Measurements from ENCODE around the gene ZBTB47. TPM values are rescaled to one million over a fixed set of nuclear protein-coding genes. Genes with fewer than 3 reads are reported as not detected.

ZBTB47 gene
- total and polyA plus RNA-seq, 2 experiments from 2014 or later, result 0.48 to 2.8 TPM

DNA sequence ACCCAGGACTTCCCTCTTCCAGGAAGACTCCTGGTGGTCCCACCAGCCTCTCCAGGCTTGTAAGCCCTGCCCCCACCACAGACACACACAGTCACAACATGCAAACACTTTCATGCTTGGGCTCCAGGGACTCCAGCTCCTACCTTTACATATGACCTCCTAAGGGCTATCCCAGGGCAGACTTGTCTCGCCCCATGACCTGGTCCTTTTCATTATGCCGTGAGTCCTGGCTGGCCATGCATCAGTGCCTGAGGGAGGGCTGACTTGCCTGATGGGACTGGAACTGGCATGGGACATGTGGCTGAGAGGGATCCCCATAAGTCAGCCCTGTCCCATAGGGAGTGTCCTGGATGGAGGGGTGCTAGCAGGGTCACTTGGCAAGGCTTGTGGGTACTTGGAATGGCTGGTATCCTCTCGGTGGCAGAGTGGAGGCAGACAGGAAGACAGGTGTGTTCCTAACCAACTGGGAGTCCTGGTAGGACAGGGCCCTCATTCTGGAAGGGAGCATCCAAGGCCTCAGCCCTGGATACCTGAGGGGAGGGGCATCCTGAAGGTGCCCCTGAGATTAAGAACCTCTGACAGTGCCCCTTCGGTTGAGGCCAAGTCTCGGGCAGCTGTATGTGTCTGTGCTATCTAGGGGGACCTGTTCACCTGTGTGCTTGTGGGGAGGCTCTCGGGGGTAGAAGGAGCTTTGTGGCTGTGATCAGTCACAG, 49.6 kb downstream of the ZBTB47 start:
- Mint-ChIP-seq H3K9me3 (no peaks in the 10 kb centered on the region), H3K27ac (no peak overlapping the region), H3K4me1 (peaks cover 8% of the 10 kb centered on the region), H3K27me3 (ENCODE audit: insufficient read depth, low read depth, poor library complexity) (peaks cover 11% of the 10 kb centered on the region), H3K4me3 (no peak overlapping the region), H3K36me3 (ENCODE audit: low read depth) (no peaks in the 10 kb centered on the region)
- H2AFZ ChIP-seq, result no peak overlapping the region
- no peaks in the 10 kb centered on the region for H3K36me3 ChIP-seq (ENCODE audit: insufficient read depth)
- DNase-seq (ENCODE audit: low spot score) (no peak), ATAC-seq (no peak)
- H3K27ac ChIP-seq (ENCODE audit: low read depth), result no peak overlapping the region
- TF ChIP-seq ZNF331 (CRISPR knock-in tag; IDR thresholded peaks at IDR 0.05; ENCODE audit: low read depth), result no peak
- no peak for TF ChIP-seq EZH2phosphoT487 (IDR thresholded peaks at IDR 0.05; ENCODE audit: unreplicated experiment)
- TF ChIP-seq, protein P1, sequence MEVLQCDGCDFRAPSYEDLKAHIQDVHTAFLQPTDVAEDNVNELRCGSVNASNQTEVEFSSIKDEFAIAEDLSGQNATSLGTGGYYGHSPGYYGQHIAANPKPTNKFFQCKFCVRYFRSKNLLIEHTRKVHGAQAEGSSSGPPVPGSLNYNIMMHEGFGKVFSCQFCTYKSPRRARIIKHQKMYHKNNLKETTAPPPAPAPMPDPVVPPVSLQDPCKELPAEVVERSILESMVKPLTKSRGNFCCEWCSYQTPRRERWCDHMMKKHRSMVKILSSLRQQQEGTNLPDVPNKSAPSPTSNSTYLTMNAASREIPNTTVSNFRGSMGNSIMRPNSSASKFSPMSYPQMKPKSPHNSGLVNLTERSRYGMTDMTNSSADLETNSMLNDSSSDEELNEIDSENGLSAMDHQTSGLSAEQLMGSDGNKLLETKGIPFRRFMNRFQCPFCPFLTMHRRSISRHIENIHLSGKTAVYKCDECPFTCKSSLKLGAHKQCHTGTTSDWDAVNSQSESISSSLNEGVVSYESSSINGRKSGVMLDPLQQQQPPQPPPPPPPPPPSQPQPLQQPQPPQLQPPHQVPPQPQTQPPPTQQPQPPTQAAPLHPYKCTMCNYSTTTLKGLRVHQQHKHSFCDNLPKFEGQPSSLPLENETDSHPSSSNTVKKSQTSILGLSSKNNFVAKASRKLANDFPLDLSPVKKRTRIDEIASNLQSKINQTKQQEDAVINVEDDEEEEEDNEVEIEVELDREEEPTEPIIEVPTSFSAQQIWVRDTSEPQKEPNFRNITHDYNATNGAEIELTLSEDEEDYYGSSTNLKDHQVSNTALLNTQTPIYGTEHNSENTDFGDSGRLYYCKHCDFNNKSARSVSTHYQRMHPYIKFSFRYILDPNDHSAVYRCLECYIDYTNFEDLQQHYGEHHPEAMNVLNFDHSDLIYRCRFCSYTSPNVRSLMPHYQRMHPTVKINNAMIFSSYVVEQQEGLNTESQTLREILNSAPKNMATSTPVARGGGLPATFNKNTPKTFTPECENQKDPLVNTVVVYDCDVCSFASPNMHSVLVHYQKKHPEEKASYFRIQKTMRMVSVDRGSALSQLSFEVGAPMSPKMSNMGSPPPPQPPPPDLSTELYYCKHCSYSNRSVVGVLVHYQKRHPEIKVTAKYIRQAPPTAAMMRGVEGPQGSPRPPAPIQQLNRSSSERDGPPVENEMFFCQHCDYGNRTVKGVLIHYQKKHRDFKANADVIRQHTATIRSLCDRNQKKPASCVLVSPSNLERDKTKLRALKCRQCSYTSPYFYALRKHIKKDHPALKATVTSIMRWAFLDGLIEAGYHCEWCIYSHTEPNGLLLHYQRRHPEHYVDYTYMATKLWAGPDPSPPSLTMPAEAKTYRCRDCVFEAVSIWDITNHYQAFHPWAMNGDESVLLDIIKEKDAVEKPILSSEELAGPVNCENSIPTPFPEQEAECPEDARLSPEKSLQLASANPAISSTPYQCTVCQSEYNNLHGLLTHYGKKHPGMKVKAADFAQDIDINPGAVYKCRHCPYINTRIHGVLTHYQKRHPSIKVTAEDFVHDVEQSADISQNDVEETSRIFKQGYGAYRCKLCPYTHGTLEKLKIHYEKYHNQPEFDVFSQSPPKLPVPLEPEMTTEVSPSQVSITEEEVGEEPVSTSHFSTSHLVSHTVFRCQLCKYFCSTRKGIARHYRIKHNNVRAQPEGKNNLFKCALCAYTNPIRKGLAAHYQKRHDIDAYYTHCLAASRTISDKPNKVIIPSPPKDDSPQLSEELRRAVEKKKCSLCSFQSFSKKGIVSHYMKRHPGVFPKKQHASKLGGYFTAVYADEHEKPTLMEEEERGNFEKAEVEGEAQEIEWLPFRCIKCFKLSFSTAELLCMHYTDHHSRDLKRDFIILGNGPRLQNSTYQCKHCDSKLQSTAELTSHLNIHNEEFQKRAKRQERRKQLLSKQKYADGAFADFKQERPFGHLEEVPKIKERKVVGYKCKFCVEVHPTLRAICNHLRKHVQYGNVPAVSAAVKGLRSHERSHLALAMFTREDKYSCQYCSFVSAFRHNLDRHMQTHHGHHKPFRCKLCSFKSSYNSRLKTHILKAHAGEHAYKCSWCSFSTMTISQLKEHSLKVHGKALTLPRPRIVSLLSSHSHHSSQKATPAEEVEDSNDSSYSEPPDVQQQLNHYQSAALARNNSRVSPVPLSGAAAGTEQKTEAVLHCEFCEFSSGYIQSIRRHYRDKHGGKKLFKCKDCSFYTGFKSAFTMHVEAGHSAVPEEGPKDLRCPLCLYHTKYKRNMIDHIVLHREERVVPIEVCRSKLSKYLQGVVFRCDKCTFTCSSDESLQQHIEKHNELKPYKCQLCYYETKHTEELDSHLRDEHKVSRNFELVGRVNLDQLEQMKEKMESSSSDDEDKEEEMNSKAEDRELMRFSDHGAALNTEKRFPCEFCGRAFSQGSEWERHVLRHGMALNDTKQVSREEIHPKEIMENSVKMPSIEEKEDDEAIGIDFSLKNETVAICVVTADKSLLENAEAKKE (CRISPR knock-in tag; IDR thresholded peaks at IDR 0.05), result no peak
- no peak for TF ChIP-seq STAT1 (IDR thresholded peaks at IDR 0.05; ENCODE audit: unreplicated experiment)
- TF ChIP-seq EZH2 (IDR thresholded peaks at IDR 0.05; ENCODE audit: low read depth, unreplicated experiment), result no peak
- TF ChIP-seq, protein P2, sequence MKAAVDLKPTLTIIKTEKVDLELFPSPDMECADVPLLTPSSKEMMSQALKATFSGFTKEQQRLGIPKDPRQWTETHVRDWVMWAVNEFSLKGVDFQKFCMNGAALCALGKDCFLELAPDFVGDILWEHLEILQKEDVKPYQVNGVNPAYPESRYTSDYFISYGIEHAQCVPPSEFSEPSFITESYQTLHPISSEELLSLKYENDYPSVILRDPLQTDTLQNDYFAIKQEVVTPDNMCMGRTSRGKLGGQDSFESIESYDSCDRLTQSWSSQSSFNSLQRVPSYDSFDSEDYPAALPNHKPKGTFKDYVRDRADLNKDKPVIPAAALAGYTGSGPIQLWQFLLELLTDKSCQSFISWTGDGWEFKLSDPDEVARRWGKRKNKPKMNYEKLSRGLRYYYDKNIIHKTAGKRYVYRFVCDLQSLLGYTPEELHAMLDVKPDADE (IDR thresholded peaks at IDR 0.05), result no peak
- TF ChIP-seq POLR2AphosphoS5 (IDR thresholded peaks at IDR 0.05; ENCODE audit: low read depth), result no peak
- TF ChIP-seq ZNF114 (CRISPR knock-in tag; IDR thresholded peaks at IDR 0.05), result no peak
- TF ChIP-seq NANOG (IDR thresholded peaks at IDR 0.05; ENCODE audit: borderline replicate concordance), result no peak
- TF ChIP-seq, protein P3, sequence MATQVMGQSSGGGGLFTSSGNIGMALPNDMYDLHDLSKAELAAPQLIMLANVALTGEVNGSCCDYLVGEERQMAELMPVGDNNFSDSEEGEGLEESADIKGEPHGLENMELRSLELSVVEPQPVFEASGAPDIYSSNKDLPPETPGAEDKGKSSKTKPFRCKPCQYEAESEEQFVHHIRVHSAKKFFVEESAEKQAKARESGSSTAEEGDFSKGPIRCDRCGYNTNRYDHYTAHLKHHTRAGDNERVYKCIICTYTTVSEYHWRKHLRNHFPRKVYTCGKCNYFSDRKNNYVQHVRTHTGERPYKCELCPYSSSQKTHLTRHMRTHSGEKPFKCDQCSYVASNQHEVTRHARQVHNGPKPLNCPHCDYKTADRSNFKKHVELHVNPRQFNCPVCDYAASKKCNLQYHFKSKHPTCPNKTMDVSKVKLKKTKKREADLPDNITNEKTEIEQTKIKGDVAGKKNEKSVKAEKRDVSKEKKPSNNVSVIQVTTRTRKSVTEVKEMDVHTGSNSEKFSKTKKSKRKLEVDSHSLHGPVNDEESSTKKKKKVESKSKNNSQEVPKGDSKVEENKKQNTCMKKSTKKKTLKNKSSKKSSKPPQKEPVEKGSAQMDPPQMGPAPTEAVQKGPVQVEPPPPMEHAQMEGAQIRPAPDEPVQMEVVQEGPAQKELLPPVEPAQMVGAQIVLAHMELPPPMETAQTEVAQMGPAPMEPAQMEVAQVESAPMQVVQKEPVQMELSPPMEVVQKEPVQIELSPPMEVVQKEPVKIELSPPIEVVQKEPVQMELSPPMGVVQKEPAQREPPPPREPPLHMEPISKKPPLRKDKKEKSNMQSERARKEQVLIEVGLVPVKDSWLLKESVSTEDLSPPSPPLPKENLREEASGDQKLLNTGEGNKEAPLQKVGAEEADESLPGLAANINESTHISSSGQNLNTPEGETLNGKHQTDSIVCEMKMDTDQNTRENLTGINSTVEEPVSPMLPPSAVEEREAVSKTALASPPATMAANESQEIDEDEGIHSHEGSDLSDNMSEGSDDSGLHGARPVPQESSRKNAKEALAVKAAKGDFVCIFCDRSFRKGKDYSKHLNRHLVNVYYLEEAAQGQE (IDR thresholded peaks at IDR 0.05; ENCODE audit: unreplicated experiment), result no peak
- TF ChIP-seq, protein P4, sequence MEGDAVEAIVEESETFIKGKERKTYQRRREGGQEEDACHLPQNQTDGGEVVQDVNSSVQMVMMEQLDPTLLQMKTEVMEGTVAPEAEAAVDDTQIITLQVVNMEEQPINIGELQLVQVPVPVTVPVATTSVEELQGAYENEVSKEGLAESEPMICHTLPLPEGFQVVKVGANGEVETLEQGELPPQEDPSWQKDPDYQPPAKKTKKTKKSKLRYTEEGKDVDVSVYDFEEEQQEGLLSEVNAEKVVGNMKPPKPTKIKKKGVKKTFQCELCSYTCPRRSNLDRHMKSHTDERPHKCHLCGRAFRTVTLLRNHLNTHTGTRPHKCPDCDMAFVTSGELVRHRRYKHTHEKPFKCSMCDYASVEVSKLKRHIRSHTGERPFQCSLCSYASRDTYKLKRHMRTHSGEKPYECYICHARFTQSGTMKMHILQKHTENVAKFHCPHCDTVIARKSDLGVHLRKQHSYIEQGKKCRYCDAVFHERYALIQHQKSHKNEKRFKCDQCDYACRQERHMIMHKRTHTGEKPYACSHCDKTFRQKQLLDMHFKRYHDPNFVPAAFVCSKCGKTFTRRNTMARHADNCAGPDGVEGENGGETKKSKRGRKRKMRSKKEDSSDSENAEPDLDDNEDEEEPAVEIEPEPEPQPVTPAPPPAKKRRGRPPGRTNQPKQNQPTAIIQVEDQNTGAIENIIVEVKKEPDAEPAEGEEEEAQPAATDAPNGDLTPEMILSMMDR (conservative IDR thresholded peaks at IDR 0.05; ENCODE audit: low read depth in 2 of 2), result no peak
- no peak for TF ChIP-seq CREB1 (CRISPR knock-in tag; IDR thresholded peaks at IDR 0.05; ENCODE audit: low read depth)
- TF ChIP-seq JUNB (IDR thresholded peaks at IDR 0.05; ENCODE audit: unreplicated experiment), result no peak
- no peaks in the 10 kb centered on the region for H4K20me1 ChIP-seq (replicated peaks; ENCODE audit: insufficient read depth)
- H3K4me2 ChIP-seq, result no peak overlapping the region
- no peaks in the 10 kb centered on the region for H3K9me2 ChIP-seq (ENCODE audit: insufficient read depth)
- no peaks in the 10 kb centered on the region for H3K4me1 ChIP-seq (ENCODE audit: insufficient read depth)
- H3K79me2 ChIP-seq (replicated peaks; ENCODE audit: insufficient read depth), result no peaks in the 10 kb centered on the region
- no peaks in the 10 kb centered on the region for H3F3A ChIP-seq (replicated peaks; ENCODE audit: low read depth)
- no peaks in the 10 kb centered on the region for H3K27me3 ChIP-seq (ENCODE audit: insufficient read depth)
- no peak overlapping the region for H3K4me3 ChIP-seq
